GM19455 (cell line): Measurements from ENCODE around the gene BMP2K.

Experiments used
- ATAC-seq: cut with Tn5 transposase; IDR thresholded peaks from one replicate; pipeline ENCODE4 v1.9.1; 2021; ENCODE audit not compliant: unreplicated experiment

BMP2K gene

DNA sequence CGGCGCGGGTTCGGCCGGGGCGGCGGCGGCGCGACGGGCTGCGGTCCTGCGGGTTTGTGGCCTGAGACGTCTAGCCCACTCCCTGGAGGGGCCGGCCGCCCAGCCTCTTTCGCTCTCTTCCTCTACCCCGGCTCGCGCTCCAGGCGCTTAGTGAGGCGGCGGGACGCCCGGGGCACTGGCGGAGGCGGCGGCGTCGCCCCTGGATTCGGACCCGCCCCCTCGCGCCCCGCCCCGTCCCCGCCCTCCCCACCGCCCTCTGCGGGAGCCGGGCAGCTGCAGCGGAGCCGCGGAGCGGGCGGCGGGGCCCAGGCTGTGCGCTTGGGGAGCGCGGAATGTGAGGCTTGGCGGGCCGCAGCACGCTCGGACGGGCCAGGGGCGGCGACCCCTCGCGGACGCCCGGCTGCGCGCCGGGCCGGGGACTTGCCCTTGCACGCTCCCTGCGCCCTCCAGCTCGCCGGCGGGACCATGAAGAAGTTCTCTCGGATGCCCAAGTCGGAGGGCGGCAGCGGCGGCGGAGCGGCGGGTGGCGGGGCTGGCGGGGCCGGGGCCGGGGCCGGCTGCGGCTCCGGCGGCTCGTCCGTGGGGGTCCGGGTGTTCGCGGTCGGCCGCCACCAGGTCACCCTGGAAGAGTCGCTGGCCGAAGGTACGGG, at the start of gene BMP2K:
TSS of gene BMP2K (plus strand) at position 272 of the 650 bp plus-strand sequence. CDS start at position 466, 194 bp downstream.
- ATAC-seq: peak; percentile 72

DNA sequence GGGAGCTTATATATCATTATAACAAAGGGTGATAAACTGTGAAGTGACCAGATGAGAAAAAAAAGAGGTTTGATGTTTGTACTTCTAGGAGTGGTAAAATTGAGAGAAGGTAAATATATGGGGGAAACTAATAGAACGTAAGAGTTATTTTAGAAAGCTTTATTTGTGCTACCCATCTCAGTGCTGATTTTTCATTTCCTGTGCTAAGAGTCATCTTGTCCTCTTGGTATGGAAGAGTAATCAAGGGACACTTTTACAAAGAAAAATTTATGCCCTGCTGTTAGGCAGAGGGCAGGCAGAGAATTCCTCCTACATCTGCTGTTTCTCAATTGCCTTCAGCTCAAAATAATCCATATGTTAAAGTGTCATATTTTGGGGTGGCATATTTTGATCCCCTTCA, 49.6 kb upstream of the BMP2K start:
- ATAC-seq: no peak

DNA sequence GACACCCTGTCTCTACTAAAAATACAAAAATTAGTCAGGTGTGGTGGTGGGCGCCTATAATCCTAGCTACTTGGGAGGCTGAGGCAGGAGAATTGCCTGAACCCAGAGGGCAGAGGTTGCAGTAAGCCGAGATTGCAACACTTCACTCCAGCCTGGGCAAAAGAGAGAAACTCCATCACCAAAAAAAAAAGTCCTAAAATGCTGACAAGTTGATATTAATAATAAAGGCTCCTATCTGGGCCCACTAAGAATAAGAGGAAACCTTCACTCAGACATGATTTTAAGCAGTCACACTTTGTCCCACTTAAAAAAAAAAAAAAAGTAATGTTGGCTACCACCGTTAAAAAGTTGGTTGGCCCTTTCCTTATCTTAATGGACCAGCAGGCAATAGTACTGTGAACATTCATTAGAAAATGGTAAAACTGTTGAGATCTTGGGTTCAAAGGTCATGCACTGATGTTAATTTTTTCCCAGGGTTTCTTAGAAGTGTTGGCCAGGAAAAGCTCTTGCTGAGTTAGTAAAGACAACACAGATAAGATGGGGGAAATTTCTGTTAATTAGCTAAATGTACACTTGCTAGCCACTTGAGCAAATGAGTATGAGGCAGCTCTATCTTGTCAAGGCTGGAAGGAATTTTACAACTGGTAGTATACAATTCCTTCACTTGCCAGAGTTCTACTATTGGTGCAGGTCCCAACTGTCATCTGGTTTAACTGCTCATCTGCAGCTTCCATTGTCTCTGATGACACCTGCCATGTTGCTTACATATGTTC, 43.6 kb upstream of the BMP2K start:
- no peak for ATAC-seq

DNA sequence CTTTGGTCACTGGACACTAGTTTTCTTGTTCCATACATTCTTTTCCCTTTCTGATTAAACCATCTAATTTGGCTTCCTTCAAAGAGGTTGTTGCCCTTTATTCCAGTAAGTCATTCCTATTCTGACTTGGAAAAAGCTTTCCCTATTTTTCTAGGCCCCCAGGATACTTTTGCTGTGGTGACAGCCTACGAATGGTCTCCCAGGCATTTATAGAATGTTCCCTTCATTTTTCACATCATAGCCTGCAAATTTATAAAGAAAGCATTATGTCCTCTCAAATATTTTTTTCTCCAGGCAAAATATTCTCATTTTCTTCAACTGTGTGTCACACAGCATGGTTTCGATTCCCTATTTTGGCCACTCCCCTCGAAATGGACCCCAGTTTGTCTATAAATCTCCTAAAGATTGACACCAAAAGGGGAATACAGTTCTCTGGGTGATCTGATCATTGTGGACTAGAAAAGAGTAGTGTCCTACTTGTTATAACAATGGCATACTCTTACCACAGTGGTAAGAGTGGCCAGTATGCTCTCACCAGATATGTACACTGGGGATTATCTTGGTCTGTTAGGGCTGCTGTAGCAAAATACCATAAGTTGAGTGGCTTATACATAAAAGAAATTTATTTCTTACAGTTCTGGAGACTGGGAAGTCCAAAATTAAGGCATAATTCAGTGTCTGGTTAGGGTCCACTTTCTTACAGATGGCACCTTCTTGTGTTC, 41.5 kb upstream of the BMP2K start:
- no peak for ATAC-seq

DNA sequence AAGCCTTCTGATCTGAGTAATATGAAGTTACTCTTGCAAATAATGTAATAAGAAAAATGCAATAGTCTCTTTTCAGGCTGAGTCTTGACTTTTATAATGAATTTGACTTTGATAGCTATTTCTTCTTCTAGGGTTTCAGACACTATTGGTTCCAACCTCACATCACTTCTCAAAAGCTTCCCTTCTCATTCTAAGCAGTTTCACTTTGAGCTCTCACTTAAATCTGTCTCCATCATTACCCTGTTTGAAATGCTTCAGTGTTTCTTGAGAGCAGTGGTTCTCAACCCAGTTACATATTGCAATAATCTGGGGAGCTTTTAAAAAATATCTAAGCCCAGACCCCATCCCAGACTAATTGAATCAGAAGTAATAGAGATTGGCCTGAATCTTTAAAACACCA, 40.5 kb upstream of the BMP2K start:
- peak; percentile 64 for ATAC-seq

DNA sequence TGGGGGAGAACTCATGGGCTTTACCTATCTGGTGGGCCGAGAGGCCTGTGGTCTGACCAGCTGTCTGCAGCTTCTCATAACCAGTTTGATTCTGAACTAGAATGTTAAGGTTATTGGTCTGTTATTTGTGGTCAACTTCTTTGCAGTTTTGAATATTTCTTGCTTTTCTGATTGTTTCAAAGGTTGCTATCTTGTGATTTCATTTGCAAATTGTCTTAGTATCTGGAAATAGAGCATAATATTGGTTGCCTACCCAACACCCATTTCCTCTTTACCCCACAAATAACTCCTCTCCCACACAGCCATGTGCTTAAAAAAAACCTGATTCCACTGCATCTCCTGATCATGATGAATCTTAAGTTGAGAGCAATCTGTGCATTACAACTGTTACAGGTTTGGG, 39.1 kb upstream of the BMP2K start:
- ATAC-seq: peak; percentile 63

DNA sequence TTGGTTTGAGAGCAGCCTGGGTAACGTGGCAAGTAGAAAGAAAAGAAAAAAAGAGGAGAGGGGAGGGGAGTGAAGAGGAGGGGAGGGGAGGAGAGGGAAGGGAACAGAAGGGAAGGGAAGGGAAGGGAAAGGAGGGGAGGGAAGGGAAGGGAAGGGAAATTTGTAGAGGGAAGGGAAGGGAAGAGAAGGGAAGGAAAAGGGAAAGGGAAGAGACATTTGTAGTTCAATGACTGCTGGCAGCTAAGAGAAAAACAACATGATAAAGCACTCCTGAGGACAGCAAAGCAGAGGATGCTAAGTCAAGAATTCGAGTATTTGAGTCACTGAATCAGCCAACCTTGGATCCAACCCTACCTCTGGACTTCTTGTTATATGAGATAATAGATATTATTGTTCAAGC, 38.2 kb upstream of the BMP2K start:
- no peak for ATAC-seq

DNA sequence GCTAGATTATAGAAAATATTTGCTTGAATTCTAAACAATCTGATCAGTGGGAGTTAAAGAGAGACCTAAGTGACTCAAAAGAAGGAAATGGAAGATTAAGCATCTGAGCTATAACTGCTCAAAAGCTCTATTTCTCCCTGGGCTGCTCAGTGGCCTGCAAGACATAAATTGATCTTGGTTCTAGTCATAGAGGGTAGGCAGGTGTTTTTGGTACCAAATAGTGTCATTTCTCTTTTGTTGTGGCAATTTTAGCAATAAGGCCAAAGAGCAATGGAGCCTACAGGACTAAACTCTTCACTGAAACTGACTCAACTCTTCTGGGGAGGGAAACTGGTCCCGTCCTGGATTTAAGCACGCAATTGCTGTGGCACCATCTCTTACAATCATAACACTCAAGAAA, 33.9 kb upstream of the BMP2K start:
- no peak for ATAC-seq

DNA sequence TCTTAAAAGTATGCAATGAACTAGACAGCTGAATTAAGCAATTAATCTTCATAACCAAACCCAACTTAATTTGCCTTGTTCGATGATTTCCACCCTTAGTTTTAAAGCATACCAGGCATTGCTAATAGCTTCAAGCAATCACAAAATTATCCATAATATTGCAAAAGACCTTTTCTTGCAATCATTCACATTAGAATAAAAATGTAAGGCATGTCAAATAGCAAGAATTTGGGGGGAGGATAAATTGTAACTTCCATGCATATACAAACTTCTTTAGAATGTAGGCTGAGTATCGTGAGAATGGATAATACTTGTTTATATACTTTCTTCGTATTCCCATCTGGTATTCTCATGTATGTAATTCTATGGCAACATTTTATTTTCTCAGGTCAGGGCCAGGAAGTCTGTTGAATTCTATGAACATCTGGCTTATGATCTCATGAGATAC, 28.7 kb upstream of the BMP2K start:
- no peak for ATAC-seq

DNA sequence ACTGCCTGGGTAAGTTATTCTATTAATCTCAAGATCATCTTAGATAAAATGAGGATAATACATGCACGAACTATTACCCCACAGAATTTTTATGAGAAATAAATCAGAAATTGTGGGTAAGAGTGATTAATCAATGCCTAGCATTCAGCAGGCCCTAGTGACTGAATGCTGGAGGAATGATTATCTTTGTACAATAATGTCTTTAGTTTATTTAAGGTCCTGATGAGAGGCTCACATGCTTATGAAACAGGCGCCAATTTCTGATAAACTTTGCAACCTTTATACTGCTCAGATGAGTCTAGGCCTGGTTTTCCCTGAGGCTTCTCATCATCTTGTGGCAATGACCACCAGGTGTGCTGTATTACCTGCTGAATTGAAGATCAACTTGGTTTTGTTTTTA, 27.8 kb upstream of the BMP2K start:
- ATAC-seq: no peak

DNA sequence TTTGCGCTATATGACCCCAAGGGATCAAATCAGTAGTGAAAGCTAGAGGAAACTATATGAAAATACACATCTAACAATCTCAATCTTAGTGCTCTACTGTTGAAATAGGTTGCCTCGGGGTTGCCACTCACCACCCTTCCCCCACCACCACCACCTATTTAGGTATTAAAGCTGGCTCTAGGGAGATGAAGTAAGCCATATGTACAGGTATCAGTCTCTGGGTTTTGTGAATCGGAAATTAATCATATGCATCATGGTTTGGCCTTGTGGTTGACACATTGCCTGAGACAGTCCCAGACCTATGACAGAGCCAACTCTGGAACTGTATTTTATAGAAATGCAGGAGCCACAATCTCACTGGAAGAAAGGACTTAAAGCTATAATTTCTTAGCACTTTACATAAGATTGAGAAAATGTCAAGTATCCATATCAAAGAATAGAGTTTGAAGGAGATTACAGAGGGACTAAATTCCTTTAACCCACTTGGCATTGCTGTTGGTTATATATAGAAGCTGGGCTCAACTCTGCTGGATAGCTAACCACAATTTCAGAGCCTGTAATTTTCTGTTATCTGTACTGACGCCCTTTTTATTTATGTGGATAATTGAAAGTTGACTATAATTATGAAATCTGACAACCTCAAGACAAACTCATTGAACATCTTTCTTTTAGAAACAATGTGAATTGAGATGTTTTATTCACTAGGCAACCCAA, 26.7 kb upstream of the BMP2K start:
- no peak for ATAC-seq

DNA sequence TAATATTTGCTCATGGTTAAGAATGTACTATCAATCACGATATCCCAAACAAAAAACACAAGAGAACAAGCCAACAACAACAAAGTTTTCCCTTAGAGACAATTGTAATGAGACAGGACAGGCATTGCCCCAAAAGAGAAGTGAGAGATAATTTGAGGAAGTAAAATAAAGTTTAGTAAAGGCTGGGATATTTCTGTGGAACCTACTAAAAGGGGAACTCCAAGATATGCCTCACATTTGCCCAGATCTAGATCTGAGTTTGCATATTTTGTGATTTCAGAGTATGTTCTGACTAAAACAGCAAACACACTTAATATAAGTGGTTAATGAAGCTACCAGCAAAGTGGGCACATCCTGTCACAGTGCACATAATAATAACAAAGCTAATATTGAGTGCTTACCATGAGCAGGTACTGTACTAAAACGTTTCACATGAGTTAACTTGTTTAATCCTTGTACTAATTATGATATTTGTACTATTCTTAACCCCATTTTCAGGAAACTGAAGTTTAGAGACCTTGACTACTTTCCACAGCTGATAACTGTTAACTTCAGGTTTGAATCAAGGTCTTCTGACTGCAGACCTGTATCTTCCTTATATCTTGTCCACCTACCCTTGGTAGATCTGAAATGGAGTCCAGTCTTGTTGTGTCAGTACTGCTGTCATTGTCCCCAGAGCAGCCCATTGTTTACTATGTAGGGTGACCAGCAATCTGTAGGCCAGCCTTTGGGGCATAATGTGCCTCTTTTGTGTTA, 26.0 kb upstream of the BMP2K start:
- ATAC-seq: peak; percentile 88

DNA sequence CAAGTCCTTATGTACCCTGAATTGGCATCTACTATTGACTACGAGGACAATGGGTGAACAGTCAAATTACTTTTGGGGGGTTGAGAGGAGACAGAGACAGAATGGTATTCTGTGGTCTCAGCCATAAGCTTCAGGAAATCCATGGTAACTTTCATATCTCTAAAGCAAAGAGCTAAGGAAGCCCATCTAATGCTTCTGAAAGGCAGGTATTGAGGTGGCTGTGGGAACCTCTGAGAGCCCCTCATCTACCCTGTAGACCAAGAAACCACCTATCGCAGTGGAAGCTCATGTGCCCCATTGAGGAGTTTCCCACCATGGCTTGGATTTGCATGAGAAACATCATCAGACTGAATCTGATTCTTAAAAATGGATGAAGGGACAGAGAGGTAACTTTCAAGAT, 23.1 kb upstream of the BMP2K start:
- no peak for ATAC-seq

DNA sequence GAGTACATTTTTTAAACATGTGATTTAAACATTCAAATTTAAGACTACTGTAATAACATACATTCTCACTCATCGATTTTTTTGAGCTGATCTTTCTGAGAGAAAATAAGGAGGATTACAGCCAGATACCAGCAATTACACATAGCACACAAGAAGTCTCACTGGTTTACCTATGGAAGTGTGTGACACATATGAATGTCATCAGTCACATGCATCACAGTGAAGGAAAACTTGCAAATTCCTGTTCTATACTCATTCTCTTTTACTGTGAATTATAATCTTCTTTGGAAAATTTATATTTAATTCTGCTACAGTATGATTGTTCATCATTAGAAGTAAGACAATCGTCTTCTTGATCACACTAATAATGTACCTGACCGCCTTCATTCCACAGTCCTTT, 21.3 kb upstream of the BMP2K start:
- ATAC-seq: no peak

DNA sequence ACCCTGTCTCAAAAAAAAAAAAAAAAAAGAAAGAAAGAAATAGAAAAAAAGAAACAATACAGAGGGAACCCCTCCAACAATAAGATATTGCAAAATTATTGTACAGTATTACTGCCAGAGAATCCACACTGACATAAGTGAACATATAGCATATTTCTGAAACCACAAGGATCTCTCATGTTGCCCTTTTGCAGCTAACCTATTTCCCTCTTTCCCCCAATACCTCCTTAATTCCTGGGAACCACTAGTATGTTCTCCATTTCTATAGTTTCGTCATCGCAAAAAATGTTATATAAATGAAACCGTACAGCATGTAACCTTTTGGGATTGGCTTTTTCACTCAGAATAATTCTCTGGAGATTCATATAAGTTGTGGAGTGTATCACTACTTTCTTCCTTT, 20.0 kb upstream of the BMP2K start:
- no peak for ATAC-seq

DNA sequence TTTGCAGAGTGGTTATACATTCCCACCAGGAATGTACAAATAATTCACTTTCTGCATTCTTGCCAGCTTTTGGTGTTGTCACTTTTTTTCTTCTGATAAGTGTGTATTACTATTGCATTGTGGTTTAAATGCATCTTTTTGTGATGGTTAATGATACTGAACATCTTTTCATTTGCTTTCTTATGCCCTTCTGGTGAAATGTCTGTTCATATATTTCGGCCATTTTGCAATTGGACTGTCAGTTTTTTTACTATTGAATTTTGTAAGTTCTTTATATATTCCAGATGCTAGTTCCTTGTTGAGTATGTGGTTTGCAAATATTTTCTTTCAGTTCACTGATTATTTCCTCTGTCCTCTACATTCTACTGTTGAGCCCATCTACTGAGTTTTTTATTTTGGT, 19.4 kb upstream of the BMP2K start:
- no peak for ATAC-seq

DNA sequence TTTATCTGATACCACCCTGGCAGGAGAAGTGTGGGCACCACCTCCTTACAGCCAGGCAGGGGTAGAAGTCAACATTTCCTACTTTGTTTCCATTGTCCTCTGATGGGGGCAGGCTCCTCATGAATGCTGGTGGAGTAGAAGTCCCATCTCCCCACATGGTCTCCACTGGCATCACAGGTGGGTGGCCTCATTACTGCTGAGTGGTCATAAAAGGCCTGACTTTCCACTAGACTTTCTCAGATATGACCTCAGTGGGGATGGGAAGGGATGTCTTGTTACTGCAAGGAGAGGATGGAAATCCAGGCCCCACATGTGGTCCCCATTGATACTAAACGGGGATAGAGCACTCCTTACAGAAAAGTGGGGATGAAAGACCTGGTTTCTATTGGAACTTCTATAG, 18.6 kb upstream of the BMP2K start:
- ATAC-seq: no peak

DNA sequence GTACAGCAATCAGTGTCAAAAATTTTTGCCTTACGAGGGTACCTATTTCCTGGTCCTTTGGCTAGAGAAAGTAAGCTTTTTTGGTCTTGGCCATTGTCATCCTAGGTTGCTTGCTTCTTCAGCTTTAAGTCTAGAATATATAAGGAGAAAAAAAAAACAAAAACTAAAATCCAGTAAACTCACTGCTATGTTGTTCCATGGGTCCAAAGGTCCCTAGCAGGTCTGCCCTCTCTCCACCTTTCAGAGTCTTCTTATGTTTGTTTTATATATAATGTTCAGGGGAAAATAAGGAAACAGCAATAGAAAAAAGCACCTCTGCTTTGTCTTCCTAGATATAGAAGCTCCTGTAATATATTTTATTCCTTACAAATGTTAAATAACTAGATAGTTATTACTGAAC, 18.1 kb upstream of the BMP2K start:
- ATAC-seq: no peak

DNA sequence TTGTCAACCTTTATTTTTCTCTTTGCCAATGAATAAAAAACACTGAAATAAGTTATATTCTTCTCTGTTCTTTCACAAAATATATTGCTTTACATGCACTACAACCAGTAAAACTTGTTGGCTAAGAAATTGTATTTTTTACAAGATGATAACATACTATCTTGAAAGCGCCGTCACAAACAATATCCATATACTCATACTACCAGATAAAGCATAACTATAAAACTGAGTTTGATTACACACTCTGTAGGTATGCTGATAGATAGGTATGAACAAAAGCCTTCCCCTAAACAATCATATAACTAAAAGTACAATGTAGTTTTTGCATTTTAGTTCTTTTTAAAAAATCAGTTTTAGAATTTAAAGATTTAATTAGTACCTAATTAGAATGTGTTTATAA, 13.6 kb upstream of the BMP2K start:
- no peak for ATAC-seq

DNA sequence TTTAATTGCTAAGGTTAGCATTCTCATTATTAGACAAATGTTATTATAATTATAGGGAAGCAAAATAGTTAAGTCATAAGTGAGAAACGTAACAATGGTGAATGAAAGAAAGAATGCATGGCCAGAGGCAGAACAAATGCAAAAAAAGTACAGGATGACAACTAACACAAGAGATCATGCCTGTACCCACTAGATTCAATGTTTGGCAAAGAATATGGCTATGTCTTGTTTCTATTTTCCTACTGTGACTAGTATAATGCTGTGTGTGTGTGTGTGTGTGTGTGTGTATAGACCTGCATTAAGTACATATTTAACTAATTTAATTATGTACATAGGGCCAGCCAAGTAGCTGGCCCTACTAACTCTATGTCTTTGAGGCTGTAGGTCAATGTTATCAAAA, 12.9 kb upstream of the BMP2K start:
- ATAC-seq: no peak
